HEK293T (cell line): ENCODE results near the gene TSPAN18.
"Not testable (repeated sequence)": the region's sequence is repeated elsewhere in the genome, so short reads cannot be mapped to it uniquely, and the experiment has no call there.

Experiments
- CTCF ChIA-PET: fragments of 350-600 bp; formaldehyde crosslinking; extraction: SDS; loops from one replicate; lab custom pipeline; 2021; ENCODE audit warnings: antibody characterized with exemption, inconsistent platforms; lab: Yijun Ruan, JAX
- POLR2A ChIA-PET: fragments of 350-600 bp; formaldehyde crosslinking; extraction: SDS; loops from one replicate; lab custom pipeline; 2020; ENCODE audit warnings: antibody characterized with exemption, inconsistent platforms; lab: Yijun Ruan, JAX
- DNase-seq: peaks from one replicate; pipeline ENCODE4 v3.0.0; 2012; ENCODE audit warnings: mixed read lengths; ENCODE audit errors: extremely low spot score
- ARNT ChIP-seq: fragments of 450-650 bp; IDR thresholded peaks from 2 replicates; pipeline ENCODE4 v1.6.1; 2017; ENCODE audit warnings: mild to moderate bottlenecking
- BHLHE40 ChIP-seq: fragments of 450-650 bp; IDR thresholded peaks from 2 replicates; pipeline ENCODE4 v1.6.1; 2016; ENCODE audit warnings: mild to moderate bottlenecking, moderate library complexity, borderline replicate concordance
- CTBP1 ChIP-seq: fragments of 450-650 bp; IDR thresholded peaks from 2 replicates; pipeline ENCODE4 v1.6.1; 2016; ENCODE audit warnings: borderline replicate concordance
- ELF4 ChIP-seq: fragments of 450-650 bp; IDR thresholded peaks from 2 replicates; pipeline ENCODE4 v1.6.1; 2017; ENCODE audit warnings: antibody characterized with exemption
- FOXA1 ChIP-seq: fragments of 450-650 bp; IDR thresholded peaks from 2 replicates; pipeline ENCODE4 v1.6.1; 2016; ENCODE audit warnings: mild to moderate bottlenecking
- FOXK2 ChIP-seq: fragments of 450-650 bp; IDR thresholded peaks from 2 replicates; pipeline ENCODE4 v1.6.1; 2016; ENCODE audit warnings: mild to moderate bottlenecking
- FOXM1 ChIP-seq: fragments of 450-650 bp; IDR thresholded peaks from 2 replicates; pipeline ENCODE4 v1.6.1; 2017; ENCODE audit warnings: mild to moderate bottlenecking, borderline replicate concordance
- HDGF ChIP-seq: fragments of 450-650 bp; IDR thresholded peaks from 2 replicates; pipeline ENCODE4 v1.6.1; 2017; ENCODE audit warnings: antibody characterized with exemption, borderline replicate concordance
- L3MBTL2 ChIP-seq: fragments of 450-650 bp; conservative IDR thresholded peaks from 2 replicates; pipeline ENCODE4 v1.6.1; 2016; ENCODE audit warnings: mild to moderate bottlenecking
- LEF1 ChIP-seq: fragments of 450-650 bp; IDR thresholded peaks from 2 replicates; pipeline ENCODE4 v1.6.1; 2017; ENCODE audit warnings: mild to moderate bottlenecking, borderline replicate concordance
- NFRKB ChIP-seq: fragments of 450-650 bp; IDR thresholded peaks from 2 replicates; pipeline ENCODE4 v1.6.1; 2016; ENCODE audit warnings: mild to moderate bottlenecking, moderate library complexity
- SP1 ChIP-seq: fragments of 450-650 bp; IDR thresholded peaks from 2 replicates; pipeline ENCODE4 v1.6.1; 2017
- SUZ12 ChIP-seq: fragments of 450-650 bp; IDR thresholded peaks from 2 replicates; pipeline ENCODE4 v1.6.1; 2016; ENCODE audit warnings: mild to moderate bottlenecking
- TARDBP ChIP-seq: fragments of 450-650 bp; IDR thresholded peaks from 2 replicates; pipeline ENCODE4 v1.6.1; 2016
- ZNF384 ChIP-seq: fragments of 450-650 bp; IDR thresholded peaks from 2 replicates; pipeline ENCODE4 v1.6.1; 2016
- TF ChIP-seq, protein P1 (sequence below): fragments of 450-650 bp; IDR thresholded peaks from 2 replicates; pipeline ENCODE4 v1.6.1; 2016

The TSPAN18 gene

DNA sequence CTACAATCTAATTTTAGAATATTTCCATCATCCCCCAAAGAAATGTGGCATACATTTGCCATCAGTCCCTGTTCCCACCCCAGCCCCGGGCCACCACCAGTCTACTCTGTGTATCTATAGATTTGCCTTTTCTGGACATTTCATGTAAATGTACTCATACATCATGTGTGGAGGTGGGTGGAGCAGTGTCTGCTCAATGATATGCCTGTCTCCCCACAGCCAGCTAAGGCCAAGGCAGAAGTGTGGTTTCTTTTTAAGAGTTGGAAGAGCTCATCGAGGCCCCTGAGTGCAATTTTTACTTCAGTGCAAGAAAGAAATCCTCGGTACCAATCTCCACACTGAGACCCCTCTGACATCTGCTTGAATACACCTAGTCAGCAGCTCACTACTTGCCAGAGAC lies 143.4 kb downstream of the TSPAN18 start:
- no peak for TF ChIP-seq CTBP1
- TF ChIP-seq ARNT, result no peak
- TF ChIP-seq FOXA1, result no peak
- TF ChIP-seq NFRKB, result no peak
- TF ChIP-seq BHLHE40, result no peak
- no peak for TF ChIP-seq HDGF
- ChIA-PET POLR2A (no interaction called here), CTCF (no interaction called here)
- no peak for DNase-seq

DNA sequence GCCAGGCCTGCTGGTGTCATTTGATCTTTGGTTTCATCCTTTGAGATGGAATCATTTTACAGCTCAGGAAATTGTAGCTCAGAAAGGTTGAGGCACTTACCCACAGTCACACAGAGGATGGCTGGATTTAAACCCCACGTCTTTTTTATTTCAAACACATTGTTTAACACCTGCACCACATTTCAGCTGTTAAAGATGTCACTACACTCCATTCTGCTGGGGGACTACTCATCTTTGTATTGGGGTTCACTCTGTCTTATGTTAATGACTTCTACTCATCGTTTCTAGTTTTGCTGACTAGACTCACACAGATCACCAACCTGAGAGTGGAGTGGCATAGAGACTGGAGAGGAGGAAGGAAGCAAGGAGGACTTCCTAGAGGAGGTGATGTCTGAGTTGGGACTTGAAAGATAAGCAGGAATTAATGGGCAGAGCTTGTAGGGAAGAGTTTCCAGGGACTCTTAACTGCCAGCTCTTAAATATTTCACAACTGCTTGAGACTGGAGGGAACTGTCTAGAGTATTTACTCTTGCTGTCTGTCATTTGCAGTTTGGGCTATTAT lies 143.9 kb downstream of the TSPAN18 start:
- TF ChIP-seq FOXK2, result no peak
- no peak for TF ChIP-seq FOXA1
- no peak for TF ChIP-seq L3MBTL2
- no peak for TF ChIP-seq ARNT
- TF ChIP-seq FOXM1, result no peak
- TF ChIP-seq, protein P1, sequence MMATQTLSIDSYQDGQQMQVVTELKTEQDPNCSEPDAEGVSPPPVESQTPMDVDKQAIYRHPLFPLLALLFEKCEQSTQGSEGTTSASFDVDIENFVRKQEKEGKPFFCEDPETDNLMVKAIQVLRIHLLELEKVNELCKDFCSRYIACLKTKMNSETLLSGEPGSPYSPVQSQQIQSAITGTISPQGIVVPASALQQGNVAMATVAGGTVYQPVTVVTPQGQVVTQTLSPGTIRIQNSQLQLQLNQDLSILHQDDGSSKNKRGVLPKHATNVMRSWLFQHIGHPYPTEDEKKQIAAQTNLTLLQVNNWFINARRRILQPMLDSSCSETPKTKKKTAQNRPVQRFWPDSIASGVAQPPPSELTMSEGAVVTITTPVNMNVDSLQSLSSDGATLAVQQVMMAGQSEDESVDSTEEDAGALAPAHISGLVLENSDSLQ, result no peak
- TF ChIP-seq NFRKB, result no peak
- no peak for TF ChIP-seq HDGF
- no peak for TF ChIP-seq TARDBP
- no peak for TF ChIP-seq BHLHE40
- TF ChIP-seq ELF4, result no peak
- no peak for TF ChIP-seq SP1
- no peak for TF ChIP-seq SUZ12
- TF ChIP-seq LEF1, result no peak
- no peak for TF ChIP-seq ZNF384
- CTCF ChIA-PET, result no interaction called here
- POLR2A ChIA-PET, result no interaction called here
- no peak for DNase-seq

DNA sequence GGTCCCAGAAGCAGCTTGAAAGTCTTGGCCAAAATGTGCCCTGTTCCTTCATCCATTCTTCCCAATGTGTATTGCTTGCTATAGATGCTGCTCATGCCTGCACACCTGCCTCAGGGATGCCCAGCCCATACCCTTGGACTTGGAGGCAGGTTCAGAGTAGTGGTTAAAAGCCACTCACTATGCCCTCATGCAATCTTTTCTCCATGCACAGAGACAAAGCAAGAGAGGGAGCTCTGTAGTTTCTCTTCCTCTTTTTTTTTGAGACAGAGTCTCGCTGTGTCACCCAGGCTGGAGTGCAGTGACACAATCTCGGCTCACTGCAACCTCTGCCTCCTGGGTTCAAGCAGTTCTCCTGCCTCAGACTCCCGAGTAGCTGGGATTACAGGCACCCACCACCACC lies 144.9 kb downstream of the TSPAN18 start:
- DNase-seq, POLR2A ChIA-PET, CTCF ChIA-PET: not testable (repeated sequence)

DNA sequence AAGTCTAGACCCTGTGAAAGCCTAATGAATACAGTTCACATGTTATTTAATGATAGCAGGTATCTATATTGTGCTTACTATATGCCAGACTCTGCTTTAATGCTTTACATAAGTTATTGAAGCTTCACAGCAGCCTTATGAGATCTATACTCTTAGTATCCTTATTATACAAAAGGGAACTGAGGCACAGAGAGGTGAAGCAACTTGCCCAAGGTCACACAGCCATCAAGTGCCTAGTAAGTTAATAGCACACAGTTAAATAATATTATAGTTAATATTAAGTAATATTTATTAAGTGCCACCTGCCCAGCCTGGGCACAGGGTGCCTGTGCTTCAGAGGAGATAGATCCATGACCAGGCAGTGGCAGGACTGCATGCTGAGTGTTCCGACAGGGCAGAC lies 145.8 kb downstream of the TSPAN18 start:
- no peak for DNase-seq
- ChIA-PET CTCF (no interaction called here), POLR2A (no interaction called here)
- TF ChIP-seq LEF1 (no peak), NFRKB (no peak), CTBP1 (no peak), TARDBP (no peak), L3MBTL2 (no peak)
- TF ChIP-seq, protein P1, result no peak

DNA sequence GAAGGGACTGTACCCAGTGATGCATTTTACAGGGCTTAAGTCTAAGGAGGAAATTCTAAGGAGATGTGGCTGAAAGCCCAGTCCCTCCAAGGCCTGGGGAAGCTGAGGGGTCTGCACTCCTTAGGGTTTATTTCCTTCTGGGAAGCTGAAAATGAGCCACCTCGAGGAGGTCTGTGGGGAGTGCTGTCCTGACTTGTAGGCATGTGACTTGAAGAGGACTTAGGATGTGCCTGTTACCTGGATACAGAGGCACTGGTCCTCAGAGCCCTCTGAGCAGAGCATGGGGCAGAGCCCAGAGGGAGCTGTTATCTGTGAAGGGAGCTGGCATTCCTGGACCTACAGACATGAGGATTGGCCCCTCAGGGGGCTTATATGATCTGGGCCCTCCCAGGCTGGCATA lies 146.8 kb downstream of the TSPAN18 start:
- TF ChIP-seq TARDBP (no peak), SP1 (no peak), CTBP1 (no peak), FOXM1 (no peak), HDGF (no peak), SUZ12 (no peak), ELF4 (no peak), BHLHE40 (no peak), FOXK2 (no peak)
- TF ChIP-seq, protein P1, result no peak
- ChIA-PET CTCF (interaction anchor here (0.6 kb wide), 1 partner anchor 695 kb away, joined by 4 read pairs; no protein-coding TSS in a partner anchor), POLR2A (no interaction called here)
- DNase-seq, result no peak

DNA sequence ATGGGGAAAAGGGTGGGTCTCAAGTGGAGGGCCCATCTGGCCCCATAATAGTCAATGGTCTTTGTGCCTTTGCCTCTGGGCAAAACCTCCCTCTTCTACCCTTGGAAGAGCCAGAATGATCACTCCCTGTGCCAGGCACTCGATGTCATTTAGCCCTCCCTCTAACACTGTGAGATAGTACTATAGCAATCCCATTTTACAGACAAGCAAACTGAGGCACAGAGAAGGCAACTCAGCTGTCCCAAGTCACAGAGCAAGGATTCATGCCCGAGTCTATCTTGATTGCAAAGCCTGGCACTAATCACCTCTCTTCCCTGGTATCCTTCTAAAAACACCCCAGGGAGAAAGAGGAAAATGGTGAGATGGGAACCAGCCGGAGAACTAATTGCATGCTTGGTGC lies 147.5 kb downstream of the TSPAN18 start:
- ChIA-PET POLR2A (no interaction called here), CTCF (interaction anchor here (0.6 to 0.7 kb wide), 2 partner anchors 20 to 695 kb away, joined by 3 to 4 read pairs; no protein-coding TSS in a partner anchor)
- TF ChIP-seq, protein P1, result no peak
- TF ChIP-seq CTBP1 (no peak), FOXM1 (no peak), ELF4 (no peak)
- DNase-seq, result no peak

DNA sequence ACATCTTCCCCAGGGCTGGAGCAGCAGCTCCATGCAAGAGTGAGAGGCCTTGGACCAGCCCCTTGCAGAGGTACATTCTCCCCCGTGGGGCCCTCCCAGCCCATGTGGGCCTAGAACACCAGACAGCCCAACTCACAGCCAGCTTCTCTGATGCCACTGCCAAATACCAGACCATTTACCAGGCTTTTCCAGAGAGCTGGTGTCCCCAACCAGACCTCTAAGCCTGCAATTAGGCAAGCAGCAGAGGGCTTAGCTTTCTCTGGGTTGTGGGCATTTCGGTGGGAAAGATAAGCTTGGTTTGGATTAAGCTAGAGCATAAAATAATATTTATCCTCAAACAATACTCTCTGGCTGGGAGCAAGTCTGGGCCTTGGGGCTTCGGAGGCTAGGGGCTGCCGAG lies 148.3 kb downstream of the TSPAN18 start:
- no peak for TF ChIP-seq ARNT
- no peak for TF ChIP-seq ZNF384
- DNase-seq, result no peak
- POLR2A ChIA-PET, result no interaction called here
- CTCF ChIA-PET, result no interaction called here
